ENCODE measurements around the gene RIPK3. TPM values are rescaled to one million over a fixed set of nuclear protein-coding genes. Genes with fewer than 3 reads are reported as not detected.

RIPK3 gene
- total RNA-seq, 2 donors from 2014 or later: 1.9 to 7.6 TPM

- intact Hi-C loops (cut with DNase I): no loop called here
- no peak for TF ChIP-seq CTCF (IDR thresholded peaks at IDR 0.05)
- no peak for TF ChIP-seq POLR2A (IDR thresholded peaks at IDR 0.05)
- no peak for TF ChIP-seq POLR2AphosphoS5 (IDR thresholded peaks at IDR 0.05)
- H3K9me3 ChIP-seq: no peaks in the 10 kb centered on the region
- WGBS: 72% methylated on average over 6 of the region's 6 CpGs
- H3K27ac ChIP-seq: no peak overlapping the region
- H3K36me3 ChIP-seq: no peaks in the 10 kb centered on the region
- H3K4me1 ChIP-seq (replicated peaks): no peaks in the 10 kb centered on the region
- H3K27me3 ChIP-seq (replicated peaks; ENCODE audit: insufficient read depth): no peaks in the 10 kb centered on the region
- DNase-seq (ENCODE audit: low spot score): no peak
- no peak overlapping the region for H3K4me3 ChIP-seq
Measured at GRCh38 chr14:24324024-24324423, 15.8 kb downstream of the RIPK3 start.

- 64% methylated on average over 3 of the region's 3 CpGs for WGBS
- H3K4me1 ChIP-seq (replicated peaks): no peaks in the 10 kb centered on the region
- H3K9me3 ChIP-seq: no peaks in the 10 kb centered on the region
- H3K27me3 ChIP-seq (replicated peaks; ENCODE audit: insufficient read depth): peaks cover 3% of the 10 kb centered on the region
- TF ChIP-seq POLR2AphosphoS5 (IDR thresholded peaks at IDR 0.05) (no peak), CTCF (IDR thresholded peaks at IDR 0.05) (no peak), POLR2A (IDR thresholded peaks at IDR 0.05) (no peak)
- no peaks in the 10 kb centered on the region for H3K36me3 ChIP-seq
- no peak overlapping the region for H3K27ac ChIP-seq
- H3K4me3 ChIP-seq: no peak overlapping the region
- intact Hi-C loops (cut with DNase I): no loop called here
- no peak for DNase-seq (ENCODE audit: low spot score)
Measured at GRCh38 chr14:24323341-24323740, 16.4 kb downstream of the RIPK3 start.

- H3K36me3 ChIP-seq: no peaks in the 10 kb centered on the region
- H3K27me3 ChIP-seq (replicated peaks; ENCODE audit: insufficient read depth): peaks cover 4% of the 10 kb centered on the region
- H3K27ac ChIP-seq: no peak overlapping the region
- H3K4me1 ChIP-seq (replicated peaks): no peaks in the 10 kb centered on the region
- TF ChIP-seq POLR2A (IDR thresholded peaks at IDR 0.05): no peak
- TF ChIP-seq CTCF (IDR thresholded peaks at IDR 0.05): no peak
- TF ChIP-seq POLR2AphosphoS5 (IDR thresholded peaks at IDR 0.05): no peak
- WGBS: 70% methylated on average over 10 of the region's 10 CpGs
- no peaks in the 10 kb centered on the region for H3K9me3 ChIP-seq
- H3K4me3 ChIP-seq: no peak overlapping the region
- DNase-seq (ENCODE audit: low spot score): no peak
- intact Hi-C loops (cut with DNase I): no loop called here
Measured at GRCh38 chr14:24322672-24323071, 17.1 kb downstream of the RIPK3 start.

- Histone ChIP-seq H3K27ac (no peak overlapping the region), H3K36me3 (no peaks in the 10 kb centered on the region), H3K4me3 (no peak overlapping the region), H3K4me1 (replicated peaks) (no peaks in the 10 kb centered on the region), H3K9me3 (no peaks in the 10 kb centered on the region), H3K27me3 (replicated peaks; ENCODE audit: insufficient read depth) (peaks cover 4% of the 10 kb centered on the region)
- whole genome bisulfite sequencing: 85% methylated on average over 14 of the region's 14 CpGs
- TF ChIP-seq CTCF (IDR thresholded peaks at IDR 0.05) (no peak), POLR2AphosphoS5 (IDR thresholded peaks at IDR 0.05) (no peak)
- DNase-seq (ENCODE audit: low spot score): no peak
- intact Hi-C loops (cut with DNase I): no loop called here
Measured at GRCh38 chr14:24321212-24321975, 18.4 kb downstream of the RIPK3 start.

All from prostate gland (tissue), 2 donors.